ENCODE results near the gene IRS2. TPM values are rescaled to one million over a fixed set of nuclear protein-coding genes. Genes with fewer than 3 reads are reported as not detected.

Gene IRS2
- total RNA-seq, 1 experiment from 2014 or later: 5.9 TPM

- H3K9me3 ChIP-seq (ENCODE audit: control insufficient read depth, insufficient read depth, low read depth, low read length): no peaks in the 10 kb centered on the region
- DNase-seq (ENCODE audit: low read depth, low spot score) (no peak), ATAC-seq (no peak)
- H3K27ac ChIP-seq (ENCODE audit: low read length): no peak overlapping the region
- CTCF ChIA-PET: no interaction called here
- H3K4me3 ChIP-seq (ENCODE audit: low read depth in 2 of 2, low read length in 2 of 2): no peak overlapping the region
- no peaks in the 10 kb centered on the region for H3K36me3 ChIP-seq (ENCODE audit: control insufficient read depth, insufficient read depth, low read length)
- TF ChIP-seq, protein P1, sequence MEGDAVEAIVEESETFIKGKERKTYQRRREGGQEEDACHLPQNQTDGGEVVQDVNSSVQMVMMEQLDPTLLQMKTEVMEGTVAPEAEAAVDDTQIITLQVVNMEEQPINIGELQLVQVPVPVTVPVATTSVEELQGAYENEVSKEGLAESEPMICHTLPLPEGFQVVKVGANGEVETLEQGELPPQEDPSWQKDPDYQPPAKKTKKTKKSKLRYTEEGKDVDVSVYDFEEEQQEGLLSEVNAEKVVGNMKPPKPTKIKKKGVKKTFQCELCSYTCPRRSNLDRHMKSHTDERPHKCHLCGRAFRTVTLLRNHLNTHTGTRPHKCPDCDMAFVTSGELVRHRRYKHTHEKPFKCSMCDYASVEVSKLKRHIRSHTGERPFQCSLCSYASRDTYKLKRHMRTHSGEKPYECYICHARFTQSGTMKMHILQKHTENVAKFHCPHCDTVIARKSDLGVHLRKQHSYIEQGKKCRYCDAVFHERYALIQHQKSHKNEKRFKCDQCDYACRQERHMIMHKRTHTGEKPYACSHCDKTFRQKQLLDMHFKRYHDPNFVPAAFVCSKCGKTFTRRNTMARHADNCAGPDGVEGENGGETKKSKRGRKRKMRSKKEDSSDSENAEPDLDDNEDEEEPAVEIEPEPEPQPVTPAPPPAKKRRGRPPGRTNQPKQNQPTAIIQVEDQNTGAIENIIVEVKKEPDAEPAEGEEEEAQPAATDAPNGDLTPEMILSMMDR (IDR thresholded peaks at IDR 0.05): no peak
- TF ChIP-seq SIN3A (IDR thresholded peaks at IDR 0.05; ENCODE audit: borderline replicate concordance, insufficient read depth, low read depth, low read length) (no peak), REST (IDR thresholded peaks at IDR 0.05; ENCODE audit: insufficient read depth in 1 of 2, low read depth in 2 of 2, low read length in 1 of 2) (no peak), TCF7L2 (IDR thresholded peaks at IDR 0.05; ENCODE audit: low read depth, low read length) (no peak), POLR2AphosphoS5 (IDR thresholded peaks at IDR 0.05; ENCODE audit: low read depth, low read length) (no peak)
- in situ Hi-C loops (cut with HindIII; ENCODE audit: low pct_unique_long_range_greater_than_20kb, low sequenced_read_pairs): no loop called here
- intact Hi-C loops (cut with micrococcal nuclease; ENCODE audit: unreplicated experiment): no loop called here
- POLR2A ChIA-PET: no interaction called here
- no peaks in the 10 kb centered on the region for H3K27me3 ChIP-seq (ENCODE audit: control insufficient read depth, insufficient read depth, low read length)
- H3K4me1 ChIP-seq (ENCODE audit: control insufficient read depth, insufficient read depth, low read length): no peaks in the 10 kb centered on the region
- BruUV-seq (replicated peaks): no TSS peak
Observed at GRCh38 chr13:109728061-109728460, 58.3 kb downstream of the IRS2 start.

- BruUV-seq (replicated peaks): no TSS peak
- TF ChIP-seq, protein P1 (IDR thresholded peaks at IDR 0.05): no peak
- TF ChIP-seq TCF7L2 (IDR thresholded peaks at IDR 0.05; ENCODE audit: low read depth, low read length) (no peak), SIN3A (IDR thresholded peaks at IDR 0.05; ENCODE audit: borderline replicate concordance, insufficient read depth, low read depth, low read length) (no peak), POLR2AphosphoS5 (IDR thresholded peaks at IDR 0.05; ENCODE audit: low read depth, low read length) (no peak), REST (IDR thresholded peaks at IDR 0.05; ENCODE audit: insufficient read depth in 1 of 2, low read depth in 2 of 2, low read length in 1 of 2) (no peak)
- in situ Hi-C loops (cut with HindIII; ENCODE audit: low pct_unique_long_range_greater_than_20kb, low sequenced_read_pairs) (no loop called here), intact Hi-C loops (cut with micrococcal nuclease; ENCODE audit: unreplicated experiment) (no loop called here)
- POLR2A ChIA-PET: no interaction called here
- Histone ChIP-seq H3K36me3 (ENCODE audit: control insufficient read depth, insufficient read depth, low read length) (no peaks in the 10 kb centered on the region), H3K27me3 (ENCODE audit: control insufficient read depth, insufficient read depth, low read length) (no peaks in the 10 kb centered on the region), H3K4me1 (ENCODE audit: control insufficient read depth, insufficient read depth, low read length) (no peaks in the 10 kb centered on the region), H3K4me3 (ENCODE audit: low read depth in 2 of 2, low read length in 2 of 2) (no peak overlapping the region), H3K27ac (ENCODE audit: low read length) (no peak overlapping the region), H3K9me3 (ENCODE audit: control insufficient read depth, insufficient read depth, low read depth, low read length) (no peaks in the 10 kb centered on the region)
- ATAC-seq: no peak
- CTCF ChIA-PET: no interaction called here
- no peak for DNase-seq (ENCODE audit: low read depth, low spot score)
Observed at GRCh38 chr13:109727251-109727650, 59.1 kb downstream of the IRS2 start.
